ENCODE results near the gene CCT6B.

CCT6B gene

GRCh38 chr17:34883106-34884000 lies 77.9 kb downstream of the CCT6B start:
- DNase-seq = no peak

- no peak for DNase-seq
Measured at GRCh38 chr17:34879146-34879545, 82.1 kb downstream of the CCT6B start.

Data from CD4-positive, alpha-beta T cell treated with Interleukin-12 subunit alpha and Interleukin-12 subunit beta, for 1 hour (primary cell).